ENCODE measurements around the gene COL4A1.

DNA sequence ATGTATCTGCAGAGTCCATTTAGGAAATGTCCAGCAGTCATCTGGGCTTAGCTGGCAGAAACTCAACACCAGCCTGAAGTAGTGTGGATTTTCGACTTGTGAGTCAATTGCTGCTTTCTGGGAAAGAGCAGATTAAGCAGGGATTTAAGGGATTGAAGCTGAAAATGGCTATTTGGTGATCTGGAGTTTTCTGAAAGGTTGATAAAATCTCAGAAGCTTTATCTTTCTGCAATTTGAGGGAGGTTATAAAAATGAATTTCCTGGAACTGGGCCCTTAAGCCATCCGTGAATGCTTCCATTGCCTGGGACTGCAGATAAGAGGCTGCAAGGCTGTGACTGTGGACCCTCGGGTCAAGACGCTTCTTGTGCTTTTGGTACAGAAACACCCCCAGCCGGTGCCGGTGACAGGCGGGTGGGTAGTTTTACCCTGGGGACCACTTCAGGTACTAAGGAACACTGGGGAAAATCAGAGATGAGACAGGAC, 61.5 kb downstream of the COL4A1 start:
- TF ChIP-seq CTCF (conservative IDR thresholded peaks at IDR 0.05; ENCODE audit: low read length) (no peak), EZH2phosphoT487 (IDR thresholded peaks at IDR 0.05; ENCODE audit: borderline replicate concordance) (no peak)

Measured in Loucy (cell line).